Measurements from ENCODE around the gene KDM8.

DNA sequence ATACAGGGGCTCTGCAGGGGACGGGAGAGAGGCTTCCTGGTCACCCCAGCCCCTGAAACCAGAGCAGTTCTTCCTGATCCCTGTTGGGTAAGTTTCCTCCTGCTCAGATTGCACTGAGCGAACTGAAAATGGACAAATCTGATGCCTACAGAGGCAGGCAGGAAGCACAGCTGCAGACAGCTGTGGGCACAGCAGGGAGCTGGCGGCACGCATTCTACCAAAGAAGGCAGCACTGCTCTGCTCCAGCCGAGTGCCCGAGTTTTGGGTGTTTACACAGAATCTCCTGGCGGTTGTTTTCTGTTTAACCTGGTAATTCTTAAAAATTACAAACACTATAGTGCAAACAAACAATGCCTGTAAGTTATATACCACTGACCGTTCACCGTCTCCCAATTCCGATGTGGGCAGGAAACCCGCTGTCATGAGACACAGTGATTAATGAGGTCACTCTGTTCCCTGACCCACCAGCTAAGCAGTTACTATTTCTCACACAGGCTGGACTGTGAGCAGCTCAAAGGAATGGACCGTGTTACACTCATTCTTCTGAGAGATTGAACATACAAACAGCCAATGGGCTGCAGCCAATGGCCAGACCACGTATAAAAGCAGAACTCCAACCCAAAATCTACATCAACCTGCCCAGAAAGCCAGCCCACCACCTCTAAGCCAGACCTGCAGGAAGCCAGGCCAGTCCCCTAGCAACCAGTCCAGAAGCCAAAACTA is 39.7 kb downstream of the KDM8 start:
- TF ChIP-seq POLR2A (IDR thresholded peaks at IDR 0.05; ENCODE audit: low read length) (peak; percentile 63), GATA1 (IDR thresholded peaks at IDR 0.05; ENCODE audit: low read depth, low read length) (no peak)

All from erythroblast (primary cell).